Urothelium cell line (cell line): ENCODE measurements around the gene ADCYAP1.
A peak's percentile ranks its signal among the peaks of the same experiment; 100 is the strongest.

Experiments used
- DNase-seq: peaks from one replicate; pipeline ENCODE4 v3.0.0; 2011; ENCODE audit warnings: low spot score, mixed read lengths
- FAIRE-seq: peaks from 2 replicates; lab custom pipeline; 2011; peaks lifted over from hg19 to GRCh38; lab: Jason Lieb, UNC

Gene ADCYAP1

DNA sequence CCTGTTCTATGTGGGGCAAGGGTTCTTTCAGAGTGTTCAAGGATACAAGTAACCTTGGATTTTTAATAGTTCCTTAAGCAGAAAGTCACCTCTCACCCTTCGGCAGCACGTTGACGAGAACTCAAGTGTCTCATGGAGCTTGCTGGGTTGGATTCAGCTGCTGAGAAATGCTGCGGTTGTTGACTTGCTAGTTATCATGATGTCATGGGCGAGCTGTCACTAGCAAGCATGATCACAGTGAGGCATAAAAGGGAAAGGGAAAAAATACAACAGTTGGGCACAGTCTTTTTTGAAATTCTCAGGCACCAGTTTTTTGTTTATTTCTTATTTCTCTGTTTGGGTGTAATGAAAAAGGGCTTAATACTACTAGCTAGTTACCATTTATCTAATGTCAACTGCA, 53.2 kb downstream of the ADCYAP1 start:
- FAIRE-seq (peak; percentile 88), DNase-seq (no peak)

DNA sequence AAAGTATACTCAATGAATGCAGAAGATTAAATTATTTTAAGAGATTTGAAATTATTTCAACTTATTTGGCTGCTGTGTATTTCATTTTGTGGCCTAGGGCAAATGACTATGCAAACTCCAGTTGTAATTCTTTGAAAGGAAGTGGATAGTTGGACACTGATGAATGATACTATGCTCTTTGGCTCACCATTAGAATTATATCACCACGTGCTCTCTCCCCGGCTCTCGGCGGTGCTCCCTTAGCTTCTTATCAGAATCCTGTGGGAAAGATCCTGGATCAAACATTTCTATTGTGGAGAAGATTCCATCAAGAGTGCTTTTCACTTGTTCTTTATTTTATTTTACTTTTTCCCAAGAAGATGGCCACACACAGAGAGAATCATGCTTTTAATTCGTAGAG, 55.2 kb downstream of the ADCYAP1 start:
- FAIRE-seq (no peak), DNase-seq (no peak)
